Esophagus muscularis mucosa (tissue), 4 donors: Measurements from ENCODE around the gene TNNT3.

Experiments used
- CTCF ChIP-seq, 3 experiments: fragments of 200-600 bp in 2 of 3; fragments of 450-650 bp in 1 of 3; sonication (generic) in 2 of 3; IDR thresholded peaks; one replicate each; pipeline ENCODE4 v1.5.1; 2017 to 2019; ENCODE audit warnings: antibody characterized with exemption in 3 of 3, mild to moderate bottlenecking in 2 of 3, moderate library complexity in 1 of 3
- EP300 ChIP-seq: sonication (generic); formaldehyde crosslinking; IDR thresholded peaks from one replicate; pipeline ENCODE4 v1.6.1; 2017; ENCODE audit warnings: antibody characterized with exemption
- POLR2A ChIP-seq: fragments of 450-650 bp; IDR thresholded peaks from one replicate; pipeline ENCODE4 v1.6.1; 2017; ENCODE audit warnings: antibody characterized with exemption, moderate library complexity, mild to moderate bottlenecking, low read depth
- POLR2AphosphoS5 ChIP-seq, 2 donors: sonication (generic); formaldehyde crosslinking; IDR thresholded peaks; one replicate each; pipeline ENCODE4 v1.6.1; 2017; ENCODE audit warnings: antibody characterized with exemption in 2 of 2

GRCh38 chr11:1966531-1966930 lies 47.0 kb downstream of the TNNT3 start:
- TF ChIP-seq POLR2A (no peak), POLR2AphosphoS5 (IDR thresholded peaks at IDR 0.05) (no peak), CTCF (IDR thresholded peaks at IDR 0.05) (no peak), EP300 (no peak)
